ENCODE results near the gene RFTN2.

RFTN2 gene

GRCh38 chr2:197628043-197628500 is 47.3 kb downstream of the RFTN2 start:
- Histone ChIP-seq H3K36me3 (ENCODE audit: control insufficient read depth, low read depth, low read length) (no peaks in the 10 kb centered on the region), H3K27ac (ENCODE audit: low read length) (no peak overlapping the region), H3K4me3 (ENCODE audit: low read length) (peak overlapping the region; percentile 1), H3K4me1 (ENCODE audit: control insufficient read depth, low read depth, low read length) (peaks cover 18% of the 10 kb centered on the region), H3K9ac (ENCODE audit: low read length) (no peak overlapping the region), H3K9me3 (ENCODE audit: control insufficient read depth, low read depth, low read length) (no peaks in the 10 kb centered on the region), H3K27me3 (ENCODE audit: control insufficient read depth, insufficient read depth, low read length) (no peaks in the 10 kb centered on the region)

GRCh38 chr2:197626965-197627625 is 48.3 kb downstream of the RFTN2 start:
- Histone ChIP-seq H3K27me3 (ENCODE audit: control insufficient read depth, insufficient read depth, low read length) (no peaks in the 10 kb centered on the region), H3K4me1 (ENCODE audit: control insufficient read depth, low read depth, low read length) (peaks cover 18% of the 10 kb centered on the region), H3K9ac (ENCODE audit: low read length) (no peak overlapping the region), H3K27ac (ENCODE audit: low read length) (no peak overlapping the region), H3K9me3 (ENCODE audit: control insufficient read depth, low read depth, low read length) (no peaks in the 10 kb centered on the region), H3K36me3 (ENCODE audit: control insufficient read depth, low read depth, low read length) (no peaks in the 10 kb centered on the region), H3K4me3 (ENCODE audit: low read length) (no peak overlapping the region)

GRCh38 chr2:197620133-197620532 is 55.3 kb downstream of the RFTN2 start:
- no peaks in the 10 kb centered on the region for H3K36me3 ChIP-seq (ENCODE audit: control insufficient read depth, low read depth, low read length)
- H3K9ac ChIP-seq (ENCODE audit: low read length) = no peak overlapping the region
- H3K4me3 ChIP-seq (ENCODE audit: low read length) = no peak overlapping the region
- no peaks in the 10 kb centered on the region for H3K27me3 ChIP-seq (ENCODE audit: control insufficient read depth, insufficient read depth, low read length)
- H3K4me1 ChIP-seq (ENCODE audit: control insufficient read depth, low read depth, low read length) = peaks cover 12% of the 10 kb centered on the region
- H3K9me3 ChIP-seq (ENCODE audit: control insufficient read depth, low read depth, low read length) = no peaks in the 10 kb centered on the region
- no peak overlapping the region for H3K27ac ChIP-seq (ENCODE audit: low read length)

- H3K9me3 ChIP-seq (ENCODE audit: control insufficient read depth, low read depth, low read length) = no peaks in the 10 kb centered on the region
- H3K27ac ChIP-seq (ENCODE audit: low read length) = no peak overlapping the region
- H3K9ac ChIP-seq (ENCODE audit: low read length) = no peak overlapping the region
- H3K4me1 ChIP-seq (ENCODE audit: control insufficient read depth, low read depth, low read length) = peaks cover 5% of the 10 kb centered on the region
- no peaks in the 10 kb centered on the region for H3K36me3 ChIP-seq (ENCODE audit: control insufficient read depth, low read depth, low read length)
- H3K27me3 ChIP-seq (ENCODE audit: control insufficient read depth, insufficient read depth, low read length) = no peaks in the 10 kb centered on the region
- H3K4me3 ChIP-seq (ENCODE audit: low read length) = no peak overlapping the region
Observed at GRCh38 chr2:197615016-197615652, 60.3 kb downstream of the RFTN2 start.

GRCh38 chr2:197614532-197614931 is 60.9 kb downstream of the RFTN2 start:
- H3K4me1 ChIP-seq (ENCODE audit: control insufficient read depth, low read depth, low read length) = no peaks in the 10 kb centered on the region
- no peak overlapping the region for H3K4me3 ChIP-seq (ENCODE audit: low read length)
- H3K9ac ChIP-seq (ENCODE audit: low read length) = no peak overlapping the region
- no peak overlapping the region for H3K27ac ChIP-seq (ENCODE audit: low read length)
- no peaks in the 10 kb centered on the region for H3K27me3 ChIP-seq (ENCODE audit: control insufficient read depth, insufficient read depth, low read length)
- H3K36me3 ChIP-seq (ENCODE audit: control insufficient read depth, low read depth, low read length) = no peaks in the 10 kb centered on the region
- no peaks in the 10 kb centered on the region for H3K9me3 ChIP-seq (ENCODE audit: control insufficient read depth, low read depth, low read length)

- Histone ChIP-seq H3K9ac (ENCODE audit: low read length) (no peak overlapping the region), H3K27ac (ENCODE audit: low read length) (no peak overlapping the region), H3K27me3 (ENCODE audit: control insufficient read depth, insufficient read depth, low read length) (no peaks in the 10 kb centered on the region), H3K9me3 (ENCODE audit: control insufficient read depth, low read depth, low read length) (no peaks in the 10 kb centered on the region), H3K4me1 (ENCODE audit: control insufficient read depth, low read depth, low read length) (no peaks in the 10 kb centered on the region), H3K4me3 (ENCODE audit: low read length) (no peak overlapping the region), H3K36me3 (ENCODE audit: control insufficient read depth, low read depth, low read length) (no peaks in the 10 kb centered on the region)
Observed at GRCh38 chr2:197613509-197613987, 61.8 kb downstream of the RFTN2 start.

- H3K36me3 ChIP-seq (ENCODE audit: control insufficient read depth, low read depth, low read length) = no peaks in the 10 kb centered on the region
- H3K4me3 ChIP-seq (ENCODE audit: low read length) = no peak overlapping the region
- H3K27me3 ChIP-seq (ENCODE audit: control insufficient read depth, insufficient read depth, low read length) = no peaks in the 10 kb centered on the region
- H3K4me1 ChIP-seq (ENCODE audit: control insufficient read depth, low read depth, low read length) = no peaks in the 10 kb centered on the region
- H3K9ac ChIP-seq (ENCODE audit: low read length) = no peak overlapping the region
- no peak overlapping the region for H3K27ac ChIP-seq (ENCODE audit: low read length)
- H3K9me3 ChIP-seq (ENCODE audit: control insufficient read depth, low read depth, low read length) = no peaks in the 10 kb centered on the region
Observed at GRCh38 chr2:197606180-197606579, 69.2 kb downstream of the RFTN2 start.

- Histone ChIP-seq H3K27ac (ENCODE audit: low read length) (no peak overlapping the region), H3K4me1 (ENCODE audit: control insufficient read depth, low read depth, low read length) (peaks cover 3% of the 10 kb centered on the region), H3K27me3 (ENCODE audit: control insufficient read depth, insufficient read depth, low read length) (no peaks in the 10 kb centered on the region), H3K4me3 (ENCODE audit: low read length) (no peak overlapping the region), H3K9ac (ENCODE audit: low read length) (no peak overlapping the region), H3K9me3 (ENCODE audit: control insufficient read depth, low read depth, low read length) (no peaks in the 10 kb centered on the region), H3K36me3 (ENCODE audit: control insufficient read depth, low read depth, low read length) (no peaks in the 10 kb centered on the region)
Observed at GRCh38 chr2:197604117-197604860, 71.1 kb downstream of the RFTN2 start.

GRCh38 chr2:197601726-197602125 is 73.7 kb downstream of the RFTN2 start:
- Histone ChIP-seq H3K4me3 (ENCODE audit: low read length) (no peak overlapping the region), H3K27ac (ENCODE audit: low read length) (no peak overlapping the region), H3K36me3 (ENCODE audit: control insufficient read depth, low read depth, low read length) (no peaks in the 10 kb centered on the region), H3K9ac (ENCODE audit: low read length) (no peak overlapping the region), H3K4me1 (ENCODE audit: control insufficient read depth, low read depth, low read length) (peaks cover 10% of the 10 kb centered on the region), H3K27me3 (ENCODE audit: control insufficient read depth, insufficient read depth, low read length) (no peaks in the 10 kb centered on the region), H3K9me3 (ENCODE audit: control insufficient read depth, low read depth, low read length) (no peaks in the 10 kb centered on the region)

- Histone ChIP-seq H3K9ac (ENCODE audit: low read length) (no peak overlapping the region), H3K27ac (ENCODE audit: low read length) (no peak overlapping the region), H3K4me3 (ENCODE audit: low read length) (no peak overlapping the region), H3K27me3 (ENCODE audit: control insufficient read depth, insufficient read depth, low read length) (no peaks in the 10 kb centered on the region), H3K9me3 (ENCODE audit: control insufficient read depth, low read depth, low read length) (no peaks in the 10 kb centered on the region), H3K36me3 (ENCODE audit: control insufficient read depth, low read depth, low read length) (no peaks in the 10 kb centered on the region), H3K4me1 (ENCODE audit: control insufficient read depth, low read depth, low read length) (peaks cover 20% of the 10 kb centered on the region)
Observed at GRCh38 chr2:197600306-197600705, 75.1 kb downstream of the RFTN2 start.

GRCh38 chr2:197599285-197599965 is 76.0 kb downstream of the RFTN2 start:
- no peak overlapping the region for H3K4me3 ChIP-seq (ENCODE audit: low read length)
- H3K4me1 ChIP-seq (ENCODE audit: control insufficient read depth, low read depth, low read length) = peaks cover 27% of the 10 kb centered on the region
- no peaks in the 10 kb centered on the region for H3K36me3 ChIP-seq (ENCODE audit: control insufficient read depth, low read depth, low read length)
- no peaks in the 10 kb centered on the region for H3K27me3 ChIP-seq (ENCODE audit: control insufficient read depth, insufficient read depth, low read length)
- H3K9ac ChIP-seq (ENCODE audit: low read length) = no peak overlapping the region
- H3K9me3 ChIP-seq (ENCODE audit: control insufficient read depth, low read depth, low read length) = no peaks in the 10 kb centered on the region
- no peak overlapping the region for H3K27ac ChIP-seq (ENCODE audit: low read length)
